HG03064 (cell line): ENCODE measurements around the gene ZC3H10.

Experiments used
- ATAC-seq: cut with Tn5 transposase; IDR thresholded peaks from one replicate; pipeline ENCODE4 v1.9.1; 2021; ENCODE audit warnings: low read depth; ENCODE audit not compliant: unreplicated experiment

The ZC3H10 gene

GRCh38 chr12:56126732-56127239 is 8.7 kb downstream of the ZC3H10 start:
- ATAC-seq: no peak

- no peak for ATAC-seq
These were observed 9.4 kb downstream of the ZC3H10 start for GRCh38 chr12:56127485-56127887.

- peak; percentile 84 for ATAC-seq
These were observed 10.0 kb downstream of the ZC3H10 start, which contains the start of gene ESYT1 for GRCh38 chr12:56127888-56128669. ESYT1 (plus strand) TSS chr12:56128267; CDS start chr12:56128320, 53 bp downstream.

- ATAC-seq: no peak
These were observed 10.7 kb downstream of the ZC3H10 start for GRCh38 chr12:56128670-56129205.

- ATAC-seq: no peak
These were observed 11.3 kb downstream of the ZC3H10 start for GRCh38 chr12:56129206-56129941.

GRCh38 chr12:56129942-56130495 is 12.0 kb downstream of the ZC3H10 start:
- ATAC-seq: no peak

GRCh38 chr12:56130876-56131275 is 12.8 kb downstream of the ZC3H10 start:
- ATAC-seq: no peak

- no peak for ATAC-seq
These were observed 16.8 kb downstream of the ZC3H10 start for GRCh38 chr12:56134897-56135296.

GRCh38 chr12:56137853-56138571 is 19.9 kb downstream of the ZC3H10 start:
- no peak for ATAC-seq

GRCh38 chr12:56141946-56142784 is 24.1 kb downstream of the ZC3H10 start:
- ATAC-seq: no peak

- ATAC-seq: no peak
These were observed 25.2 kb downstream of the ZC3H10 start for GRCh38 chr12:56143217-56143616.

- ATAC-seq: no peak
These were observed 25.8 kb downstream of the ZC3H10 start for GRCh38 chr12:56143870-56144269.

GRCh38 chr12:56145217-56145616 is 27.2 kb downstream of the ZC3H10 start:
- ATAC-seq: no peak

- ATAC-seq: no peak
These were observed 28.7 kb downstream of the ZC3H10 start for GRCh38 chr12:56146492-56147460.

GRCh38 chr12:56150563-56150962 is 32.5 kb downstream of the ZC3H10 start:
- no peak for ATAC-seq

- ATAC-seq: peak; percentile 21
These were observed 33.6 kb downstream of the ZC3H10 start for GRCh38 chr12:56151672-56152131.

- peak; percentile 74 for ATAC-seq
These were observed 34.2 kb downstream of the ZC3H10 start, which contains the start of gene MYL6B for GRCh38 chr12:56152132-56152755. MYL6B (plus strand) TSS chr12:56152587; CDS start chr12:56153919, 1,332 bp downstream.
